Muscle of leg (tissue), 11 donors: ENCODE results near the gene MCM6. TPM values are rescaled to one million over a fixed set of nuclear protein-coding genes. Genes with fewer than 3 reads are reported as not detected.
A peak's percentile ranks its signal among the peaks of the same experiment; 100 is the strongest.

Experiments used
- DNase-seq: peaks from one replicate; pipeline ENCODE4 v3.0.0; 2013
- H3K27ac ChIP-seq: one replicate; pipeline ENCODE4 v1.5.1; 2013; ENCODE audit warnings: mild to moderate bottlenecking, low read length, control low read depth
- H3K27me3 ChIP-seq: one replicate; pipeline ENCODE4 v1.6.1; 2013; ENCODE audit warnings: low read length; ENCODE audit not compliant: control insufficient read depth, insufficient read depth
- H3K36me3 ChIP-seq: one replicate; pipeline ENCODE4 v1.6.1; 2013; ENCODE audit warnings: low read length; ENCODE audit not compliant: control insufficient read depth, insufficient read depth
- H3K4me1 ChIP-seq: one replicate; pipeline ENCODE4 v1.6.1; 2013; ENCODE audit warnings: low read length; ENCODE audit not compliant: control insufficient read depth, insufficient read depth
- H3K4me3 ChIP-seq: one replicate; pipeline ENCODE4 v1.5.1; 2013; ENCODE audit warnings: low read length, control low read depth
- H3K9me3 ChIP-seq: replicated peaks from 2 replicates; pipeline ENCODE4 v1.6.1; 2013; ENCODE audit warnings: low read depth, low read length; ENCODE audit not compliant: control insufficient read depth
- WGBS: methylation state at CpG from one replicate; pipeline ENCODE4 v1.1.5; 2013; ENCODE audit warnings: missing lambda C conversion rate; ENCODE audit not compliant: insufficient coverage; 5-methylcytosine and 5-hydroxymethylcytosine counted together
- polyA plus RNA-seq, 8 donors: library from polyadenylated mRNA; unstranded; fragments of 120-200 nt; gene quantifications; one replicate each; pipeline versions ENCODE4 v1.2.1 to v1.2.3, GENCODE V29; 2013; ENCODE audit warnings: inconsistent platforms in 1 of 8, low replicate concordance in 1 of 8; ENCODE audit not compliant: insufficient read length in 8 of 8, insufficient read depth in 1 of 8
- total RNA-seq: library from RNA; stranded (reverse); fragments of 120-200 nt; gene quantifications from one replicate; pipeline ENCODE4 v1.2.4, GENCODE V29; 2013

MCM6 gene
- total and polyA plus RNA-seq, 9 donors: 14.2 to 36.8 (median 28.6) TPM

- H3K4me1 ChIP-seq: no peaks in the 10 kb centered on the region
- H3K36me3 ChIP-seq: peaks cover 33% of the 10 kb centered on the region
- WGBS: no CpG with 5 or more reads among the region's 3 CpGs
- H3K27ac ChIP-seq: no peak overlapping the region
- no peak for DNase-seq
- no peaks in the 10 kb centered on the region for H3K27me3 ChIP-seq
- H3K9me3 ChIP-seq: no peaks in the 10 kb centered on the region
- H3K4me3 ChIP-seq: no peak overlapping the region
Measured at GRCh38 chr2:135845257-135845656, 31.0 kb downstream of the MCM6 start.

DNA sequence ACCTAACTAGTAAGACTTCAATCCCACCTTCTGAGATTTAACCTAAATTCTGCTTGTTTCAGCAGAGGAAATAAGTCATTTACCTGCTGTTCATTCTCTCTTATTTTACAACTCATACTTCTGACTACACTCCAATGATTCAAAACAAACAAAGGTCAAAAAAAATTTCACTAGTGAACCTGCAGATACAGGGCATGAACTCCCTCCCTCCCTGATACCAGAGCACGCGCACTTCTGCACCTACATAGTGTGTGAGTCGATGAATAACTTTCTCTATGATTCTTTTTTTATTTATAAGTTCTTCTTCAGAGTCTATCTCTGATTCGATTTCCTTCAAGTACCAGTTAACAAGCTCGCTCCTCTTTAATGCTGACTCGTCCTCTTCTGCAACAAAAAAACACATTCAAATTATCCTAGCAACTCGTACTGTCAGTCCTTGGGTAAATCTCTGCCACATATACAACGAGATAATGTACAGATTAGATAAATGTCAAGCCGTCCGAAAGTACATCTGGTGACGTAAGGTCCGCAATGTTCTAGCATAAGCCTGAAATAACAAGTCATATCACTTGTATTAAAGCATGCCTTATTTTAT, 31.8 kb downstream of the MCM6 start:
- peaks cover 33% of the 10 kb centered on the region for H3K36me3 ChIP-seq
- H3K27ac ChIP-seq: no peak overlapping the region
- H3K4me1 ChIP-seq: no peaks in the 10 kb centered on the region
- WGBS: no CpG with 5 or more reads among the region's 12 CpGs
- DNase-seq: no peak
- H3K4me3 ChIP-seq: no peak overlapping the region
- H3K27me3 ChIP-seq: no peaks in the 10 kb centered on the region
- no peaks in the 10 kb centered on the region for H3K9me3 ChIP-seq

- Histone ChIP-seq H3K9me3 (no peaks in the 10 kb centered on the region), H3K4me3 (no peak overlapping the region), H3K36me3 (peaks cover 29% of the 10 kb centered on the region), H3K4me1 (no peaks in the 10 kb centered on the region), H3K27ac (no peak overlapping the region), H3K27me3 (no peaks in the 10 kb centered on the region)
- WGBS: 92% methylated on average over 1 of the region's 3 CpGs
- DNase-seq: no peak
Measured at GRCh38 chr2:135843671-135844070, 32.6 kb downstream of the MCM6 start.

- no peaks in the 10 kb centered on the region for H3K27me3 ChIP-seq
- no peaks in the 10 kb centered on the region for H3K9me3 ChIP-seq
- no peaks in the 10 kb centered on the region for H3K4me1 ChIP-seq
- no peak overlapping the region for H3K4me3 ChIP-seq
- peak; percentile 26 for DNase-seq
- H3K27ac ChIP-seq: no peak overlapping the region
- no CpG with 5 or more reads among the region's 2 CpGs for WGBS
- H3K36me3 ChIP-seq: peaks cover 22% of the 10 kb centered on the region
Measured at GRCh38 chr2:135840601-135841000, 35.6 kb downstream of the MCM6 start.

GRCh38 chr2:135839713-135840112, 36.5 kb downstream of the MCM6 start:
- no peaks in the 10 kb centered on the region for H3K9me3 ChIP-seq
- no peaks in the 10 kb centered on the region for H3K27me3 ChIP-seq
- H3K4me3 ChIP-seq: no peak overlapping the region
- peaks cover 17% of the 10 kb centered on the region for H3K36me3 ChIP-seq
- peak; percentile 68 for DNase-seq
- H3K27ac ChIP-seq: no peak overlapping the region
- no peaks in the 10 kb centered on the region for H3K4me1 ChIP-seq
- no CpG with 5 or more reads among the region's 2 CpGs for WGBS

- Histone ChIP-seq H3K27ac (no peak overlapping the region), H3K4me3 (no peak overlapping the region), H3K4me1 (no peaks in the 10 kb centered on the region), H3K27me3 (no peaks in the 10 kb centered on the region), H3K9me3 (no peaks in the 10 kb centered on the region), H3K36me3 (peaks cover 9% of the 10 kb centered on the region)
- no CpG with 5 or more reads among the region's 3 CpGs for WGBS
- no peak for DNase-seq
Measured at GRCh38 chr2:135838502-135838901, 37.7 kb downstream of the MCM6 start.

- H3K27ac ChIP-seq: no peak within 1 kb of the TSS
Measured at GRCh38 chr2:135836596-135837270, 39.5 kb downstream of the MCM6 start, which contains the start of gene LCT. LCT (minus strand) TSS chr2:135837184; CDS start chr2:135837169, 15 bp downstream.

GRCh38 chr2:135832891-135833290, 43.4 kb downstream of the MCM6 start:
- no peak overlapping the region for H3K4me3 ChIP-seq
- WGBS: 69% methylated on average over 3 of the region's 6 CpGs
- H3K27ac ChIP-seq: no peak overlapping the region
- no peaks in the 10 kb centered on the region for H3K36me3 ChIP-seq
- H3K4me1 ChIP-seq: no peaks in the 10 kb centered on the region
- no peaks in the 10 kb centered on the region for H3K27me3 ChIP-seq
- H3K9me3 ChIP-seq: no peaks in the 10 kb centered on the region
- no peak for DNase-seq

More at GRCh38 chr2:135836596-135837270, 39.5 kb downstream of the MCM6 start, which contains the start of gene LCT:
- DNase-seq: no peak
- H3K4me3 ChIP-seq: no peak within 1 kb of the TSS
- H3K36me3 ChIP-seq: no peaks in the 10 kb centered on the region
- no peaks in the 10 kb centered on the region for H3K27me3 ChIP-seq
- WGBS: 91% methylated on average over 11 of the region's 12 CpGs
- no peaks in the 10 kb centered on the region for H3K9me3 ChIP-seq
- no peaks in the 10 kb centered on the region for H3K4me1 ChIP-seq

DNA sequence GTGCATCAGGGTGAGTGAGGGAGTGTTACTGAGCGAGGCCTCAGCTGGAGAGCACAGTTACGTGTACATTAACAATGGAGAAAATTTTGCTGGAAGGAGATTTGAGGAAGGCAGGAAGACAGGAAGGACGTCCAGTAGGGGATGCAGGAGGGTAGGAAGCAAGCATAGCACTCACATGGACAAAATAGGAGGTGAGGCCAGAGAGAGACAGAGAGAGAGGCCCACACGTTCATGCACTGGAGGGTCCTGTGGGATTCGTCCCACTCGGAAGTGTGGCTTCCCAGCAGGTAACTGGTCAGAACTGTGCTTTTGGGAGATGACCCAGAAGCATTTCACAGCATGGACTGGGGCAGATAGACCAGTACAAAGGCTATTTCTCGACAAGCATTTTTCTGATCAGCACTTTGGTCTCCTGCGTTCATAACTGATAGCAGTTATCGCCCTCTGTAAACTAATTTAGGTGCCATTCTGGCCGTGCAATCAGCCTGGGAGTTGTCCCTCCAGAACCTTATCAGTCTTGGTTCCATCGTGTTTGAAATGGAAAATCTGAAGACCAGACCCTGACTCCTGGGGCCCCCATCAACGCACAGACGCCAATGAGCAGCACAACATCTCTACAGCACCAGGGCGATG, 44.9 kb downstream of the MCM6 start:
- 78% methylated on average over 13 of the region's 14 CpGs for WGBS
- Histone ChIP-seq H3K4me1 (no peaks in the 10 kb centered on the region), H3K4me3 (no peak overlapping the region), H3K27me3 (no peaks in the 10 kb centered on the region), H3K9me3 (no peaks in the 10 kb centered on the region), H3K27ac (no peak overlapping the region), H3K36me3 (no peaks in the 10 kb centered on the region)
- DNase-seq: no peak

- Histone ChIP-seq H3K36me3 (no peaks in the 10 kb centered on the region), H3K27ac (no peak overlapping the region), H3K4me1 (peaks cover 3% of the 10 kb centered on the region), H3K4me3 (no peak overlapping the region), H3K9me3 (no peaks in the 10 kb centered on the region), H3K27me3 (no peaks in the 10 kb centered on the region)
- WGBS: 72% methylated on average over 6 of the region's 13 CpGs
- DNase-seq: no peak
Measured at GRCh38 chr2:135829378-135830135, 46.7 kb downstream of the MCM6 start.
